ENCODE measurements around the gene RETREG1. TPM values are rescaled to one million over a fixed set of nuclear protein-coding genes. Genes with fewer than 3 reads are reported as not detected.

Gene RETREG1
- total and polyA plus RNA-seq, 2 of the 13 experiments (the other 11 are each of a cell fraction or from before 2014, with no cell fraction given), result 0.07 TPM; not detected in 1

DNA sequence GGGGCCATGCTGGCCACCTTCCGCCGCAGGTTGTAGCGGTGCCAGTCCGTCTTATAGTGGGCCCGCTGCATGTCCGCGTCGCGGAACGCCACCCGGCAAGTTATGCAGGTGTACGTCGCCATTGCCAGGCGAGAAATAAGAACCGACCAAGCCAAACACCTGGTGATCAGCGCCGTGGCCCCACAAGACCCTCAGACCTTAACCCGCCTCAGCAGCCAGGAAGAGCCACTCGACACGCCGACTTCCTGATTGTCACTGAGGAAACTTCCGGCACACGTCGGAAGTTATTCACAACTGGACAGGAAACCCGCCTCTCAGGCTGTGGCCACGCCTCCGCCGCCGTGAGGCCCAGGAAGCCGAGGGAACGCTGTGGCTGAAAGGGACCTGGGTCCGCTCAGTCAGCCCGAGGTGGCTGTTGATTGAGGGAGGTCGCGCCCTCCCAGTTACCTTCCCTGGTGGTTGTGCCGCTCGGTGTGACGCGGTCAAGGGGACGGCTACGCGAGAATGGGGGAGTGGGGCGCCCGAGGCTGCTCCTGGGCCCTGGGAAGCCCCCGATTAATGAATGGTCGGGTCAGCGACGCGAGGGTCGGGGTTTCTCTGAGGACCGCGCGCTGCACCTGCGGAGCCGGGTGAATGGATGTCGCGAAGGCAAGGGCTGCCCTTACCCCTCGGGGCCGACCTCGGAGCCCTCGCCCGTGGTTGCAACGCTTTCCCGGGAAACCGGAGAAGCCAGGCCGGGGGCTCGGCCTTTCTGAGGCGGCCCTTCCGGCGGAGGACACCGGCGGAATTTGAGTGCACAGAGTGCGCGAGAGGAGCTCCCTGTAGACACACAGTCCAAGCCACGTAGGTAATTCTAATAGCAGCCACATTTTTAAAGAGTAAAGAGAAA lies 151.0 kb downstream of the RETREG1 start, which contains the start of gene ZNF622 (continued):
- TF ChIP-seq, protein P1, sequence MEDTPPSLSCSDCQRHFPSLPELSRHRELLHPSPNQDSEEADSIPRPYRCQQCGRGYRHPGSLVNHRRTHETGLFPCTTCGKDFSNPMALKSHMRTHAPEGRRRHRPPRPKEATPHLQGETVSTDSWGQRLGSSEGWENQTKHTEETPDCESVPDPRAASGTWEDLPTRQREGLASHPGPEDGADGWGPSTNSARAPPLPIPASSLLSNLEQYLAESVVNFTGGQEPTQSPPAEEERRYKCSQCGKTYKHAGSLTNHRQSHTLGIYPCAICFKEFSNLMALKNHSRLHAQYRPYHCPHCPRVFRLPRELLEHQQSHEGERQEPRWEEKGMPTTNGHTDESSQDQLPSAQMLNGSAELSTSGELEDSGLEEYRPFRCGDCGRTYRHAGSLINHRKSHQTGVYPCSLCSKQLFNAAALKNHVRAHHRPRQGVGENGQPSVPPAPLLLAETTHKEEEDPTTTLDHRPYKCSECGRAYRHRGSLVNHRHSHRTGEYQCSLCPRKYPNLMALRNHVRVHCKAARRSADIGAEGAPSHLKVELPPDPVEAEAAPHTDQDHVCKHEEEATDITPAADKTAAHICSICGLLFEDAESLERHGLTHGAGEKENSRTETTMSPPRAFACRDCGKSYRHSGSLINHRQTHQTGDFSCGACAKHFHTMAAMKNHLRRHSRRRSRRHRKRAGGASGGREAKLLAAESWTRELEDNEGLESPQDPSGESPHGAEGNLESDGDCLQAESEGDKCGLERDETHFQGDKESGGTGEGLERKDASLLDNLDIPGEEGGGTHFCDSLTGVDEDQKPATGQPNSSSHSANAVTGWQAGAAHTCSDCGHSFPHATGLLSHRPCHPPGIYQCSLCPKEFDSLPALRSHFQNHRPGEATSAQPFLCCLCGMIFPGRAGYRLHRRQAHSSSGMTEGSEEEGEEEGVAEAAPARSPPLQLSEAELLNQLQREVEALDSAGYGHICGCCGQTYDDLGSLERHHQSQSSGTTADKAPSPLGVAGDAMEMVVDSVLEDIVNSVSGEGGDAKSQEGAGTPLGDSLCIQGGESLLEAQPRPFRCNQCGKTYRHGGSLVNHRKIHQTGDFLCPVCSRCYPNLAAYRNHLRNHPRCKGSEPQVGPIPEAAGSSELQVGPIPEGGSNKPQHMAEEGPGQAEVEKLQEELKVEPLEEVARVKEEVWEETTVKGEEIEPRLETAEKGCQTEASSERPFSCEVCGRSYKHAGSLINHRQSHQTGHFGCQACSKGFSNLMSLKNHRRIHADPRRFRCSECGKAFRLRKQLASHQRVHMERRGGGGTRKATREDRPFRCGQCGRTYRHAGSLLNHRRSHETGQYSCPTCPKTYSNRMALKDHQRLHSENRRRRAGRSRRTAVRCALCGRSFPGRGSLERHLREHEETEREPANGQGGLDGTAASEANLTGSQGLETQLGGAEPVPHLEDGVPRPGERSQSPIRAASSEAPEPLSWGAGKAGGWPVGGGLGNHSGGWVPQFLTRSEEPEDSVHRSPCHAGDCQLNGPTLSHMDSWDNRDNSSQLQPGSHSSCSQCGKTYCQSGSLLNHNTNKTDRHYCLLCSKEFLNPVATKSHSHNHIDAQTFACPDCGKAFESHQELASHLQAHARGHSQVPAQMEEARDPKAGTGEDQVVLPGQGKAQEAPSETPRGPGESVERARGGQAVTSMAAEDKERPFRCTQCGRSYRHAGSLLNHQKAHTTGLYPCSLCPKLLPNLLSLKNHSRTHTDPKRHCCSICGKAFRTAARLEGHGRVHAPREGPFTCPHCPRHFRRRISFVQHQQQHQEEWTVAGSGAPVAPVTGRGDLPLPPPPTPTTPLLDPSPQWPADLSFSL (CRISPR knock-in tag; IDR thresholded peaks at IDR 0.05), result no peak
- no peak for TF ChIP-seq SSRP1 (CRISPR knock-in tag; IDR thresholded peaks at IDR 0.05)
- no peak for TF ChIP-seq RARG (CRISPR knock-in tag; IDR thresholded peaks at IDR 0.05; ENCODE audit: low read depth)
- TF ChIP-seq ZNF792 (CRISPR knock-in tag; IDR thresholded peaks at IDR 0.05), result no peak
- TF ChIP-seq ZSCAN12 (CRISPR knock-in tag; IDR thresholded peaks at IDR 0.05), result no peak
- TF ChIP-seq HOMEZ (CRISPR knock-in tag; IDR thresholded peaks at IDR 0.05; ENCODE audit: low read depth), result 0 out of 2 replicates have a peak, but pooled peaks have one; percentile 13
- TF ChIP-seq DRAP1 (CRISPR knock-in tag; IDR thresholded peaks at IDR 0.05), result peak; percentile 92
- peak; percentile 87; the same call in 1 of the 2 replicates for TF ChIP-seq ZZZ3 (CRISPR knock-in tag; IDR thresholded peaks at IDR 0.05; ENCODE audit: borderline replicate concordance)
- TF ChIP-seq ZNF660 (CRISPR knock-in tag; IDR thresholded peaks at IDR 0.05; ENCODE audit: borderline replicate concordance, low read depth), result no peak; the same call in 1 of the 2 replicates
- TF ChIP-seq NFRKB (IDR thresholded peaks at IDR 0.05), result no peak
- TF ChIP-seq, protein P2, sequence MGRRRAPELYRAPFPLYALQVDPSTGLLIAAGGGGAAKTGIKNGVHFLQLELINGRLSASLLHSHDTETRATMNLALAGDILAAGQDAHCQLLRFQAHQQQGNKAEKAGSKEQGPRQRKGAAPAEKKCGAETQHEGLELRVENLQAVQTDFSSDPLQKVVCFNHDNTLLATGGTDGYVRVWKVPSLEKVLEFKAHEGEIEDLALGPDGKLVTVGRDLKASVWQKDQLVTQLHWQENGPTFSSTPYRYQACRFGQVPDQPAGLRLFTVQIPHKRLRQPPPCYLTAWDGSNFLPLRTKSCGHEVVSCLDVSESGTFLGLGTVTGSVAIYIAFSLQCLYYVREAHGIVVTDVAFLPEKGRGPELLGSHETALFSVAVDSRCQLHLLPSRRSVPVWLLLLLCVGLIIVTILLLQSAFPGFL (CRISPR knock-in tag; IDR thresholded peaks at IDR 0.05), result peak; percentile 63; the same call in 1 of the 2 replicates
- TF ChIP-seq PRPF4 (IDR thresholded peaks at IDR 0.05; ENCODE audit: low read depth, low read length, poor library complexity, severe bottlenecking), result no peak
- peak; percentile 43 for TF ChIP-seq HNF4A (CRISPR knock-in tag; IDR thresholded peaks at IDR 0.05)
- TF ChIP-seq FOXA1 (IDR thresholded peaks at IDR 0.05), result no peak
- TF ChIP-seq FOXA1 (CRISPR knock-in tag; IDR thresholded peaks at IDR 0.05), result no peak
- TF ChIP-seq, protein P3, sequence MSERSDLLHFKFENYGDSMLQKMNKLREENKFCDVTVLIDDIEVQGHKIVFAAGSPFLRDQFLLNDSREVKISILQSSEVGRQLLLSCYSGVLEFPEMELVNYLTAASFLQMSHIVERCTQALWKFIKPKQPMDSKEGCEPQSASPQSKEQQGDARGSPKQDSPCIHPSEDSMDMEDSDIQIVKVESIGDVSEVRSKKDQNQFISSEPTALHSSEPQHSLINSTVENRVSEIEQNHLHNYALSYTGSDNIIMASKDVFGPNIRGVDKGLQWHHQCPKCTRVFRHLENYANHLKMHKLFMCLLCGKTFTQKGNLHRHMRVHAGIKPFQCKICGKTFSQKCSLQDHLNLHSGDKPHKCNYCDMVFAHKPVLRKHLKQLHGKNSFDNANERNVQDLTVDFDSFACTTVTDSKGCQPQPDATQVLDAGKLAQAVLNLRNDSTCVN (CRISPR knock-in tag; IDR thresholded peaks at IDR 0.05; ENCODE audit: borderline replicate concordance), result peak; percentile 62; the same call in 1 of the 2 replicates
- TF ChIP-seq ZNF431 (CRISPR knock-in tag; IDR thresholded peaks at IDR 0.05; ENCODE audit: borderline replicate concordance, low read depth), result no peak; the same call in 1 of the 2 replicates
- no peak for TF ChIP-seq ZNF577 (CRISPR knock-in tag; IDR thresholded peaks at IDR 0.05; ENCODE audit: borderline replicate concordance, low read depth)
- 0 out of 2 replicates have a peak, but pooled peaks have one; percentile 27 for TF ChIP-seq ZNF510 (CRISPR knock-in tag; IDR thresholded peaks at IDR 0.05; ENCODE audit: low read depth)

All from HepG2 (cell line).